ENCODE measurements around the gene SRGAP1. TPM values are rescaled to one million over a fixed set of nuclear protein-coding genes. Genes with fewer than 3 reads are reported as not detected.
"Not testable (repeated sequence)": the region's sequence is repeated elsewhere in the genome, so short reads cannot be mapped to it uniquely, and the experiment has no call there.

The SRGAP1 gene
- total and polyA plus RNA-seq, 2 experiments from 2014 or later: 13.0 to 29.4 TPM

DNA sequence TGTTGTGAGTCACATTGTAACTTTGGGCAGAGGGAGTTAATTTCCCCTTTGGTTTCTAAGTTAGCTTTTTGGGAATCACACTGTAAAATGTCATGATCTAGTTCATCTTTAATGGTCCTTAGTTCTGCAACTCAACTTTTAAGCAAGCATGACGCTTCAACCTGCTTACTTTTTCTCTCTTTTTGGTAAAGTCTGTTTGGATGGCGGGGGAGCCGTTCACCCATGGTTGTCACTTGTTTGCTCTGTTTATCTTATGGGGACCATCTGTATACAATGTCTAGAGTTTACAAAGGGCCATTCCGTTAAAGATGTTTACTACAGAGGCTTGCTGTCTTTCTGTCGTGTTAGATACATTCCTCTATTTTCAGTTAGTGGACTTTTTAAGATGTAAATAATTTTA is 172.0 kb downstream of the SRGAP1 start:
- H3K4me2 ChIP-seq (ENCODE audit: unreplicated experiment): no peak overlapping the region
- no peak overlapping the region for H2AFZ ChIP-seq
- peaks cover 96% of the 10 kb centered on the region for H3K79me2 ChIP-seq (ENCODE audit: insufficient read depth)
- no peaks in the 10 kb centered on the region for H3K27me3 ChIP-seq (replicated peaks; ENCODE audit: insufficient read depth)
- TF ChIP-seq EZH2phosphoT487 (IDR thresholded peaks at IDR 0.05; ENCODE audit: insufficient read depth, low read depth) (no peak), EZH2 (IDR thresholded peaks at IDR 0.05; ENCODE audit: insufficient read depth, poor library complexity, severe bottlenecking) (no peak)
- H3K27ac ChIP-seq: no peak overlapping the region
- no peaks in the 10 kb centered on the region for H4K20me1 ChIP-seq (ENCODE audit: insufficient read depth)
- in situ Hi-C loops (cut with MboI): no loop called here
- no peaks in the 10 kb centered on the region; the same call in 1 of the 2 replicates for H3F3A ChIP-seq (ENCODE audit: insufficient read depth)
- 81 to 83% methylated on average over 5 of the region's 5 CpGs for WGBS, 2 experiments (ENCODE audit: low coverage in 1 of 2, low lambda C conversion rate in 2 of 2, missing lambda C conversion rate in 2 of 2)
- no peak overlapping the region for H3K9ac ChIP-seq
- H3K36me3 ChIP-seq (ENCODE audit: low read depth): peaks cover 7% of the 10 kb centered on the region; the same call in 1 of the 2 replicates
- H3K9me3 ChIP-seq (ENCODE audit: low read depth): no peaks in the 10 kb centered on the region
- H3K4me3 ChIP-seq: no peak overlapping the region
- DNase-seq: no peak
- no peaks in the 10 kb centered on the region for H3K4me1 ChIP-seq (ENCODE audit: insufficient read depth)
- H3K9me2 ChIP-seq (ENCODE audit: insufficient read depth): no peaks in the 10 kb centered on the region

DNA sequence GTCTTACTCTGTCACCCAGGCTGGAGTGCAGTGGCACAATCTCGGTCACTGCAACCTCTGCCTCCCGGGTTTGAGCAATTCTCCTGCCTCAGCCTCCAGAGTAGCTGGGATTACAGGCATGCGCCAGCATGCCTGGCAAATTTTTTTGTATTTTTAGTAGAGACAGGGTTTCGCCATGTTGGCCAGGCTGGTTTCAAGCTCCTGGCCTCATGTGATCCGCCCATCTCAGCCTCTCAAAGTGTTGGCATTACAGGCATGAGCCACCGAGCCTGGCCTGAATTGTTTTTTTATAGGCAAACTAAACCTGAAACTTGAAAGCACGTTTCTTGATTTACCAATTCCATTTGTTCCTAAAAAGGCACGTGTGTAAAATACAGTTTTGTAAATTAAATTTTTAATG is 173.6 kb downstream of the SRGAP1 start:
- H3K9me3 ChIP-seq (ENCODE audit: low read depth); H3K4me1 ChIP-seq (ENCODE audit: insufficient read depth); H3K27me3 ChIP-seq (replicated peaks; ENCODE audit: insufficient read depth); H3K27ac ChIP-seq; H3K9ac ChIP-seq; H4K20me1 ChIP-seq (ENCODE audit: insufficient read depth); H3K4me3 ChIP-seq; H3K4me2 ChIP-seq (ENCODE audit: unreplicated experiment); in situ Hi-C loops (cut with MboI); DNase-seq; H3K9me2 ChIP-seq (ENCODE audit: insufficient read depth); H2AFZ ChIP-seq; H3F3A ChIP-seq (ENCODE audit: insufficient read depth): not testable (repeated sequence)
- Histone ChIP-seq H3K36me3 (ENCODE audit: low read depth) (peaks cover 21% of the 10 kb centered on the region; the same call in 1 of the 2 replicates), H3K79me2 (ENCODE audit: insufficient read depth) (peaks cover 95% of the 10 kb centered on the region)
- WGBS, 2 experiments (ENCODE audit: low coverage in 1 of 2, low lambda C conversion rate in 2 of 2, missing lambda C conversion rate in 2 of 2): 84 to 91% methylated on average over 8 of the region's 8 CpGs

DNA sequence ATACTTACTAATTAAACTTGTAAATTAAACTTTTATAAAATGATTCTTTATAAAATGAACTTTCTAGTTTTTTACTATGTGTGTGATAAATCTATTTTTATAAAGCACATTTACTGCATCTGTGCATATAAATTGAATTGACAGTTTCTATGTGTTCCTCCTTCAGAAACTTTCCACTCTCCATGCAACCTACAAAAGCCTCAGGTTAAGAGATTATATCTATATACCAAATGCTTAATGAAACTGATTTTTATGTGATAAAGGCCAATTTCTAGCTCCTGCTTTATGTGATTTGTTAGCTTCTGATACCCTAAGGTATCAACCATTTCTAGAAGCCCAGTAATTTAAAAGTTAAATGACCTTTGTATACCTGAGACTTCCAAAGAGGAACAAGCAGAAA is 174.0 kb downstream of the SRGAP1 start:
- Histone ChIP-seq H3K4me2 (ENCODE audit: unreplicated experiment) (no peak overlapping the region), H3K36me3 (ENCODE audit: low read depth) (peaks cover 25% of the 10 kb centered on the region; the same call in 1 of the 2 replicates), H2AFZ (no peak overlapping the region), H3K4me3 (no peak overlapping the region), H4K20me1 (ENCODE audit: insufficient read depth) (no peaks in the 10 kb centered on the region), H3K9me2 (ENCODE audit: insufficient read depth) (no peaks in the 10 kb centered on the region), H3K9ac (no peak overlapping the region), H3K4me1 (ENCODE audit: insufficient read depth) (no peaks in the 10 kb centered on the region), H3K27ac (no peak overlapping the region), H3K9me3 (ENCODE audit: low read depth) (no peaks in the 10 kb centered on the region), H3K79me2 (ENCODE audit: insufficient read depth) (peaks cover 95% of the 10 kb centered on the region), H3K27me3 (replicated peaks; ENCODE audit: insufficient read depth) (no peaks in the 10 kb centered on the region), H3F3A (ENCODE audit: insufficient read depth) (peaks cover 4% of the 10 kb centered on the region; the same call in 1 of the 2 replicates)
- DNase-seq: no peak
- TF ChIP-seq EZH2phosphoT487 (IDR thresholded peaks at IDR 0.05; ENCODE audit: insufficient read depth, low read depth) (no peak), EZH2 (IDR thresholded peaks at IDR 0.05; ENCODE audit: insufficient read depth, poor library complexity, severe bottlenecking) (no peak)
- in situ Hi-C loops (cut with MboI): no loop called here

DNA sequence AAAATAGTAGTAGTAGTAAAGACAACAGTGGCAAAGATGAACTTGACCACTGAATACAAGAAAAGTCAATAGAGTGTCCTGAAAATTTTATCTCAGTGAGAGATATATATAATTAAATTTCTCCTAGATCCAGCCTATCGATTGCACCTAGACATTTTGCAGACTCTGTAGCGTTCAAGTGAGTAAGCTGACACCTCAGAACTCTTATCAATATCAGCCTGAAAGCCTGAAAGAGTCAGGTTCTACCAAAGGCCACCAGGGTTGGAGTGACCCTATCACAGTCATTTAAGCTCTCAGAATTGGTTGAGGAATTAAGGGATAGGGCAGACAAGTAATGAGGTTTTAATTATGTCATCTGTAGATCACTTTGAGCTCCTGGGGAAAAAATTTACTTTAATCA is 174.6 kb downstream of the SRGAP1 start:
- H3K4me2 ChIP-seq (ENCODE audit: unreplicated experiment): no peak overlapping the region
- peaks cover 4% of the 10 kb centered on the region; the same call in 1 of the 2 replicates for H3F3A ChIP-seq (ENCODE audit: insufficient read depth)
- DNase-seq: no peak
- H4K20me1 ChIP-seq (ENCODE audit: insufficient read depth): no peaks in the 10 kb centered on the region
- no peaks in the 10 kb centered on the region for H3K4me1 ChIP-seq (ENCODE audit: insufficient read depth)
- H3K9ac ChIP-seq: no peak overlapping the region
- no peaks in the 10 kb centered on the region for H3K27me3 ChIP-seq (replicated peaks; ENCODE audit: insufficient read depth)
- in situ Hi-C loops (cut with MboI): no loop called here
- H2AFZ ChIP-seq: no peak overlapping the region
- peaks cover 25% of the 10 kb centered on the region; the same call in 1 of the 2 replicates for H3K36me3 ChIP-seq (ENCODE audit: low read depth)
- H3K9me2 ChIP-seq (ENCODE audit: insufficient read depth): no peaks in the 10 kb centered on the region
- peaks cover 95% of the 10 kb centered on the region for H3K79me2 ChIP-seq (ENCODE audit: insufficient read depth)
- H3K9me3 ChIP-seq (ENCODE audit: low read depth): no peaks in the 10 kb centered on the region
- TF ChIP-seq EZH2phosphoT487 (IDR thresholded peaks at IDR 0.05; ENCODE audit: insufficient read depth, low read depth) (no peak), EZH2 (IDR thresholded peaks at IDR 0.05; ENCODE audit: insufficient read depth, poor library complexity, severe bottlenecking) (no peak)
- no peak overlapping the region for H3K4me3 ChIP-seq
- WGBS, 2 experiments (ENCODE audit: low coverage in 1 of 2, low lambda C conversion rate in 2 of 2, missing lambda C conversion rate in 2 of 2): 92 to 94% methylated on average over 2 of the region's 2 CpGs
- H3K27ac ChIP-seq: no peak overlapping the region

DNA sequence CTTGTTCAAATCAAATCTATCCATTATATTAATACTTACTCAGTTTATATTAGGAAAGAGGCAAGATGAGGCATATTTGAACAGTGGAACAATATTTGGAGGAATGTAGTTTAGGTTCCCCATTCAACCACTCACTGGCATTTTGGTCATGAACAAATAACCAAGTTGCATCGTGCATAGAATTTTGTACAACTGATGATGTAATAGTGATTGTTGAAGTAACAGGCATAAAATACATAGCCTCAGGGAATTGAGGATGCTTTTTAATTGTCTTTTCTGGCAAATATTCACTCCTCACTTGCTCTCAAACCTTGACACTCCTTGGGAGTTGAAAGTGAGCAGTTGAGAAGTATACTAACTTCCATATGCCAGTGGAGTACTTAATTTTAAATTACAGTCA is 175.2 kb downstream of the SRGAP1 start:
- H3K36me3 ChIP-seq (ENCODE audit: low read depth): peaks cover 25% of the 10 kb centered on the region; the same call in 1 of the 2 replicates
- H3K4me3 ChIP-seq: no peak overlapping the region
- H3K4me1 ChIP-seq (ENCODE audit: insufficient read depth): no peaks in the 10 kb centered on the region
- H4K20me1 ChIP-seq (ENCODE audit: insufficient read depth): no peaks in the 10 kb centered on the region
- no peaks in the 10 kb centered on the region for H3K9me3 ChIP-seq (ENCODE audit: low read depth)
- no peak overlapping the region for H3K4me2 ChIP-seq (ENCODE audit: unreplicated experiment)
- peaks cover 95% of the 10 kb centered on the region for H3K79me2 ChIP-seq (ENCODE audit: insufficient read depth)
- no peaks in the 10 kb centered on the region for H3K9me2 ChIP-seq (ENCODE audit: insufficient read depth)
- no peak for TF ChIP-seq EZH2phosphoT487 (IDR thresholded peaks at IDR 0.05; ENCODE audit: insufficient read depth, low read depth)
- TF ChIP-seq EZH2 (IDR thresholded peaks at IDR 0.05; ENCODE audit: insufficient read depth, poor library complexity, severe bottlenecking): no peak
- no peaks in the 10 kb centered on the region for H3K27me3 ChIP-seq (replicated peaks; ENCODE audit: insufficient read depth)
- H3K9ac ChIP-seq: no peak overlapping the region
- in situ Hi-C loops (cut with MboI): no loop called here
- DNase-seq: no peak
- peaks cover 4% of the 10 kb centered on the region; the same call in 1 of the 2 replicates for H3F3A ChIP-seq (ENCODE audit: insufficient read depth)
- no peak overlapping the region for H2AFZ ChIP-seq
- WGBS, 2 experiments (ENCODE audit: low coverage in 1 of 2, low lambda C conversion rate in 2 of 2, missing lambda C conversion rate in 2 of 2): 92 to 97% methylated on average over 1 of the region's 1 CpG
- no peak overlapping the region for H3K27ac ChIP-seq
